HG03378 (cell line): ENCODE results near the gene IL1RAPL2.
"Not testable (repeated sequence)": the region's sequence is repeated elsewhere in the genome, so short reads cannot be mapped to it uniquely, and the experiment has no call there.

Experiments used
- ATAC-seq: cut with Tn5 transposase; IDR thresholded peaks from one replicate; pipeline ENCODE4 v1.9.1; 2021; ENCODE audit warnings: mild to moderate bottlenecking, moderate library complexity; ENCODE audit not compliant: unreplicated experiment

Gene IL1RAPL2

GRCh38 chrX:104565791-104566680 lies at the start of gene IL1RAPL2:
TSS of gene IL1RAPL2 (plus strand) at chrX:104566199.
- ATAC-seq = no peak

- ATAC-seq = no peak
These were observed 43.6 kb upstream of the IL1RAPL2 start for GRCh38 chrX:104522386-104522785.

GRCh38 chrX:104523858-104524257 lies 42.1 kb upstream of the IL1RAPL2 start:
- no peak for ATAC-seq

- no peak for ATAC-seq
These were observed 26.9 kb upstream of the IL1RAPL2 start for GRCh38 chrX:104539081-104539480.

- ATAC-seq = not testable (repeated sequence)
These were observed 23.6 kb upstream of the IL1RAPL2 start for GRCh38 chrX:104542447-104542846.

- ATAC-seq = no peak
These were observed 1.7 kb upstream of the IL1RAPL2 start for GRCh38 chrX:104564335-104564734.

GRCh38 chrX:104564921-104565703 lies 887 bp upstream of the IL1RAPL2 start:
- ATAC-seq = no peak

- ATAC-seq = no peak
These were observed 892 bp downstream of the IL1RAPL2 start for GRCh38 chrX:104566681-104567501.

- no peak for ATAC-seq
These were observed 1.5 kb downstream of the IL1RAPL2 start for GRCh38 chrX:104567506-104567905.

- no peak for ATAC-seq
These were observed 2.4 kb downstream of the IL1RAPL2 start for GRCh38 chrX:104568304-104568915.

- ATAC-seq = no peak
These were observed 52.3 kb downstream of the IL1RAPL2 start for GRCh38 chrX:104618106-104618895.

GRCh38 chrX:104621781-104622180 lies 55.8 kb downstream of the IL1RAPL2 start:
- no peak for ATAC-seq

GRCh38 chrX:104641176-104641575 lies 75.2 kb downstream of the IL1RAPL2 start:
- no peak for ATAC-seq

- no peak for ATAC-seq
These were observed 81.1 kb downstream of the IL1RAPL2 start for GRCh38 chrX:104647084-104647483.

- ATAC-seq = no peak
These were observed 93.2 kb downstream of the IL1RAPL2 start for GRCh38 chrX:104659005-104659744.

- ATAC-seq = no peak
These were observed 94.1 kb downstream of the IL1RAPL2 start for GRCh38 chrX:104660092-104660491.

GRCh38 chrX:104662694-104663093 lies 96.7 kb downstream of the IL1RAPL2 start:
- ATAC-seq = no peak

- ATAC-seq = no peak
These were observed 99.7 kb downstream of the IL1RAPL2 start for GRCh38 chrX:104665691-104666090.

GRCh38 chrX:104668550-104668949 lies 102.6 kb downstream of the IL1RAPL2 start:
- ATAC-seq = no peak
